Amygdala (tissue), 56 donors: ENCODE measurements around the gene MID1.

ENCODE experiments used
- DNase-seq, 56 donors: peaks; one replicate each; lab custom pipeline; 2025; lab: John Stamatoyannopoulos, UW

Gene MID1

GRCh38 chrX:10395643-10396042 is 224.7 kb downstream of the MID1 start:
- no peak for DNase-seq
